GM19023 (cell line): ENCODE data around the gene RGS19.
"Not testable (repeated sequence)": the region's sequence is repeated elsewhere in the genome, so short reads cannot be mapped to it uniquely, and the experiment has no call there.

Source experiments
- ATAC-seq: cut with Tn5 transposase; IDR thresholded peaks from one replicate; pipeline ENCODE4 v1.9.1; 2021; ENCODE audit warnings: mild to moderate bottlenecking, moderate library complexity; ENCODE audit not compliant: unreplicated experiment

The RGS19 gene

GRCh38 chr20:64095927-64096326, 16.6 kb upstream of the RGS19 start:
- no peak for ATAC-seq

GRCh38 chr20:64095455-64095854, 16.1 kb upstream of the RGS19 start:
- no peak for ATAC-seq

DNA sequence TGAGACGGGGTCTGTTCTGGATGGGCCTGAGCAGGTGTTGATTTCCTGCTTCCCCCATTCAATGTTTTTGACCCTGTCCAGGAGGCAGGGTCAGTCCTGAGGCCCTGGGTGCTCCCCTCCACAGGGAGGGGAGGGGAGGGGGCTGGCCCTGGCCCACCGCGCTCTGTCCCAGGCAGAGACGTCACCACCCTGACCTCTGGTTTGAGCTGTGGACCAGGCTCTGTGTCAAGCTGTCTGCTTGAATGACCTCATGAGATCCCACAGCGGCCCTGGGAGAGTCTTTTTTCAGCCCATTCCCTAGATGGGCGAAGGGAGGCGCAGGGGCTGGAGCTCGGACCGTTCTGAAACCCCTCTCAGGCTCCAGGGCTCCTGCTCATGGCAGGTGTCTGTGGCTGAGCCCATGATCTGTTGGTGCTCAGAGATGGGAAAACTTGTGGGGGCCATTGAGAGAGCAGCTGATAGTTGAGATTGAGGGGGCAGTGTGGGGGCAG, 13.7 kb upstream of the RGS19 start:
- ATAC-seq: no peak

GRCh38 chr20:64092258-64093012, 13.1 kb upstream of the RGS19 start:
- no peak for ATAC-seq

- no peak for ATAC-seq
Measured at GRCh38 chr20:64091770-64092169, 12.5 kb upstream of the RGS19 start.

DNA sequence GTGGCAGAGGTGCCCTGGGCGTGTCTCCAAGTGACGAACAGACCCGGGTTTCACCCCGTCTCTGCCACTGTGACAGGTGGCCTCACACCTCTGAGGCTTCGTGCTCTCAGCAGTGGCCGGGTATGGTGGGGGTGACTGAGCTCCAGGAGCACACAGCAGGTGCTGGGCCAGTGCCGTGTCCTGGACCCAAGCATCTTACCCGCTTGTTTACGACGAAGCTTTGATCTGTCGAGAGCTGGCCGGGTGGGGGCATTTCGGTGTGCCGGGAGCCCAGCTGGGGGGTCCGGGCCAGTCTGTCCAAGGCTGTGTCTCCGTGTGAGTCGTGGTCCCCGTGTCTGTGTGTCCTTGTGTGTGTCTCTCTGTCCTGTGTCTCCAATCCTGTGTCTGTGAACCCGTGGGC, 12.0 kb upstream of the RGS19 start:
- ATAC-seq: no peak

- no peak for ATAC-seq
Measured at GRCh38 chr20:64090165-64090564, 10.8 kb upstream of the RGS19 start.

DNA sequence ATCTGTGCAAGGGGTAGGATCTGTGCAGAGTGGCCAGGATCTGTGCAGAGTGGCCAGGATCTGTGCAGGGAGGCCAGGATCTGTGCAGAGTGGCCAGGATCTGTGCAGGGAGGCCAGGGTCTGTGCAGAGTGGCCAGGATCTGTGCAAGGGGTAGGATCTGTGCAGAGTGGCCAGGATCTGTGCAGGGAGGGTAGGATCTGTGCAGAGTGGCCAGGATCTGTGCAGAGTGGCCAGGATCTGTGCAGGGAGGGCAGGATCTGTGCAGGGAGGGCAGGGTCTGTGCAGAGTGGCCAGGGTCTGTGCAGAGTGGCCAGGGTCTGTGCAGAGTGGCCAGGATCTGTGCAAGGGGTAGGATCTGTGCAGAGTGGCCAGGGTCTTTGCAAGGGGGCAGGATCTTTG, 9.3 kb upstream of the RGS19 start:
- not testable (repeated sequence) for ATAC-seq

GRCh38 chr20:64087226-64087825, 8.0 kb upstream of the RGS19 start:
- ATAC-seq: not testable (repeated sequence)

- ATAC-seq: no peak
Measured at GRCh38 chr20:64086801-64087200, 7.5 kb upstream of the RGS19 start.

- no peak for ATAC-seq
Measured at GRCh38 chr20:64084685-64085152, 5.4 kb upstream of the RGS19 start.

- no peak for ATAC-seq
Measured at GRCh38 chr20:64083804-64084684, 4.7 kb upstream of the RGS19 start, which contains the start of gene LKAAEAR1. Gene LKAAEAR1 (minus strand): TSS chr20:64084398. CDS start chr20:64084219, 179 bp downstream.

- no peak for ATAC-seq
Measured at GRCh38 chr20:64083378-64083803, 4.1 kb upstream of the RGS19 start.

- no peak for ATAC-seq
Measured at GRCh38 chr20:64082820-64083377, 3.6 kb upstream of the RGS19 start.

- ATAC-seq: no peak
Measured at GRCh38 chr20:64082126-64082731, 2.9 kb upstream of the RGS19 start.

GRCh38 chr20:64081624-64081964, 2.3 kb upstream of the RGS19 start:
- no peak for ATAC-seq

GRCh38 chr20:64080813-64081623, 1.7 kb upstream of the RGS19 start:
- ATAC-seq: no peak

DNA sequence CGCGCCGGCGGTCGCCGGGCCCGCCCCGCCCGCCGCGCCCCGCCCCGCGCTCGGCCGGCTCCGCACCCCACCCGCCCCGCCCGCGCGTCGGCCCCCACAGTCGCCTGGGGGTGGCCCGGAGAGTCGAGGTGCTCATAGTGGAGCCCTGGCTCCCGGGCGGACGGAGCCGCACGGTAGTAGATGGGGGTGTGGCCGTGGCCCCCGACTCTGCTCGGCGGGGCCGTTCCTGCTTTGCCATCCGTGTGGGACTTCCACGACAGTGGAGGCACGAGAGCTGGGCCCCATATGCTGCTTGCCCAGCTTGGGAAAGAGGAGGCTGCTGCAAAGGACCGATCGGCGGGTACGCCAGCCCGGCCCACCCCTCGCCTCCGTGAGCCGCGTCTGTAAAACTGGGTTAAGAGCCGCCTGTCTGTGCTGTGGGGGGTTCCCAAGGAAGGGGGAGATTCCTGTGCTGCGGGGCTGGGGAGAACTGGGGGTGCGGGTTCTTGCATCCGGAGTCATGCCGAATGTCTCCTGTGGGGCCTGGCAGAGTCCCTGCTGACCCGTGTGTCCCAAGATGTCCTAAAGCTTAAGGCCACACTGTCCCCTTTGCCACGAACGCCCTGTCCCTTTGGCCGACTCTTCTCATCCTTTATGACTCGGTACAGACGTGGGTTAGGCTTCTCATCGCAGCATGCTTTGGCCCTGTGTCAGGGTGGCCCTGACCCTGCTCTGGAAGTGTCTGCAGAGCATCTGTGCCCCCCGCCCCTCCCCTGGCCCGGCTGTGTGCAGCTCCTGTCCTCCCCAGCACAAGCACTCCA, 895 bp upstream of the RGS19 start, which contains the start of gene OPRL1:
Gene OPRL1, plus strand, starts transcription at position 70 of the 800 bp plus-strand sequence. CDS start 12,639 bp downstream, outside the sequence.
- no peak for ATAC-seq

DNA sequence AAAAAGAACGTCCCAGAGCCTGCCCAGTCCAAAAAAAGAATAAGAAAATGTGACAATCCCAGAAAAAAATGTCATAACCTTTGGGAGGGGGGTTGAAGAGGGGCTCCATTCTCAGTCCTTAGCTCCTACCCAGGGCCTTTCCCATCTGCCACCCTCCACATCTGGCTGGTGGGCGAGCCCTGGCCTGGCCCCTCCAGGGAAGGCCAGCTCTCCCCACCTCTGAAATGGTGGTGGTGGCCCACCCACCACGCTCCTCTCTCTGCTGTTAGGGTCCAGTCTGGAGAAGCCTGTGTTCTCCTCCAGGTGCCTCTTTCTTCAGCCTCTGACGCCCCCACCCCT, 415 bp downstream of the RGS19 start:
- no peak for ATAC-seq
